Esophagus squamous epithelium (tissue), 5 donors: ENCODE measurements around the gene PRKAR1B. TPM values are rescaled to one million over a fixed set of nuclear protein-coding genes. Genes with fewer than 3 reads are reported as not detected.
A peak's percentile ranks its signal among the peaks of the same experiment; 100 is the strongest.

Experiments
- DNase-seq: peaks from one replicate; lab custom pipeline; 2025; lab: John Stamatoyannopoulos, UW
- H3K27ac ChIP-seq, 4 donors: fragments of 200-600 bp; sonication (generic); one replicate each; pipeline ENCODE4 v1.5.1; 2016 to 2019; ENCODE audit warnings: mild to moderate bottlenecking in 1 of 4
- H3K27me3 ChIP-seq, 4 donors: fragments of 200-600 bp; sonication (generic); 1 replicate in 3 of 4; 2 replicates in 1 of 4; pipeline versions ENCODE4 v1.5.1 to v1.6.0; 2017 to 2021; ENCODE audit warnings: antibody characterized with exemption in 1 of 4
- H3K36me3 ChIP-seq, 3 donors: fragments of 200-600 bp; sonication (generic); one replicate each; pipeline ENCODE4 v1.5.1; 2016 to 2019
- H3K4me1 ChIP-seq, 3 donors: fragments of 200-600 bp; sonication (generic); one replicate each; pipeline ENCODE4 v1.5.1; 2017 to 2019
- H3K4me3 ChIP-seq, 4 donors: fragments of 200-600 bp; sonication (generic); 1 replicate in 3 of 4; 2 replicates in 1 of 4; pipeline ENCODE4 v1.5.1; 2016 to 2019; ENCODE audit warnings: mild to moderate bottlenecking in 2 of 4, moderate library complexity in 1 of 4
- H3K9me3 ChIP-seq, 3 donors: fragments of 200-600 bp; sonication (generic); one replicate each; pipeline ENCODE4 v1.5.1; 2016 to 2019
- CTCF ChIP-seq, 6 experiments: fragments of 450-650 bp in 4 of 6; fragments of 200-600 bp in 2 of 6; sonication (generic) in 2 of 6; IDR thresholded peaks; one replicate each; pipeline ENCODE4 v1.5.1; 2016 to 2019; ENCODE audit warnings: antibody characterized with exemption in 6 of 6, mild to moderate bottlenecking in 4 of 6, moderate library complexity in 4 of 6
- POLR2A ChIP-seq, 4 donors: fragments of 450-650 bp; IDR thresholded peaks; one replicate each; pipeline ENCODE4 v1.6.1; 2017; ENCODE audit warnings: antibody characterized with exemption in 4 of 4, mild to moderate bottlenecking in 4 of 4, moderate library complexity in 3 of 4
- WGBS, 2 donors: methylation state at CpG; one replicate each; pipeline ENCODE4 v1.1.5; 2018; 5-methylcytosine and 5-hydroxymethylcytosine counted together
- intact Hi-C: fragments of 100-400 bp; cut with DNase I; formaldehyde crosslinking; loops from one replicate; pipeline ENCODE4 v1.15.0; 2022
- total RNA-seq, 4 donors: library from RNA; depleted of rRNA; stranded (reverse); fragments of >200 nt; gene quantifications; one replicate each; pipeline ENCODE4 v1.1.0, GENCODE V29; 2016
- donor health status: DM: yes; HTN: yes; CAD: no.

Gene PRKAR1B
- total RNA-seq, 4 donors from 2014 or later, result 10.2 to 13.1 (median 12.5) TPM

GRCh38 chr7:603152-603951 lies 123.7 kb downstream of the PRKAR1B start:
- H3K9me3 ChIP-seq, result no peaks in the 10 kb centered on the region
- H3K27ac ChIP-seq, result peak overlapping the region; percentile 81 to 92 (median 87)
- no peak overlapping the region for H3K4me3 ChIP-seq
- 85 to 86% methylated on average over 9 to 10 of the region's 12 CpGs for WGBS, 2 donors
- peaks cover 0 to 11% (median 0%) of the 10 kb centered on the region in 3 donors for H3K36me3 ChIP-seq
- intact Hi-C loops, result no loop called here
- H3K4me1 ChIP-seq, result peaks cover 21 to 59% (median 25%) of the 10 kb centered on the region in 3 donors
- TF ChIP-seq CTCF (IDR thresholded peaks at IDR 0.05) (no peak), POLR2A (IDR thresholded peaks at IDR 0.05) (no peak)
- H3K27me3 ChIP-seq, result no peaks in the 10 kb centered on the region
- DNase-seq, result no peak

- no peaks in the 10 kb centered on the region for H3K27me3 ChIP-seq
- no peak for DNase-seq
- peak overlapping the region; percentile 81 to 92 (median 87) for H3K27ac ChIP-seq
- intact Hi-C loops, result no loop called here
- TF ChIP-seq CTCF (IDR thresholded peaks at IDR 0.05) (no peak), POLR2A (IDR thresholded peaks at IDR 0.05) (no peak)
- WGBS, 2 donors, result 66 to 76% methylated on average over 6 to 13 of the region's 38 CpGs
- peaks cover 21 to 52% (median 25%) of the 10 kb centered on the region in 3 donors for H3K4me1 ChIP-seq
- H3K9me3 ChIP-seq, result no peaks in the 10 kb centered on the region
- peaks cover 0 to 11% (median 0%) of the 10 kb centered on the region in 3 donors for H3K36me3 ChIP-seq
- H3K4me3 ChIP-seq, result peak overlapping the region in 2 of 4 donors; percentile 21 to 44
Observed at GRCh38 chr7:602341-603141, 124.5 kb downstream of the PRKAR1B start.

GRCh38 chr7:601595-602340 lies 125.3 kb downstream of the PRKAR1B start:
- H3K36me3 ChIP-seq, result peaks cover 0 to 11% (median 0%) of the 10 kb centered on the region in 3 donors
- TF ChIP-seq POLR2A (IDR thresholded peaks at IDR 0.05), result peak in 1 of 4 donors; percentile 24
- TF ChIP-seq CTCF (IDR thresholded peaks at IDR 0.05), result no peak
- intact Hi-C loops, result no loop called here
- peak overlapping the region; percentile 81 to 92 (median 87) for H3K27ac ChIP-seq
- WGBS, 2 donors, result 37 to 76% methylated on average over 3 to 13 of the region's 39 CpGs
- peaks cover 21 to 52% (median 25%) of the 10 kb centered on the region in 3 donors for H3K4me1 ChIP-seq
- DNase-seq, result no peak
- H3K27me3 ChIP-seq, result no peaks in the 10 kb centered on the region
- H3K9me3 ChIP-seq, result no peaks in the 10 kb centered on the region
- H3K4me3 ChIP-seq, result peak overlapping the region in 2 of 4 donors; percentile 21 to 44

- H3K36me3 ChIP-seq, result peaks cover 0 to 11% (median 0%) of the 10 kb centered on the region in 3 donors
- H3K27me3 ChIP-seq, result no peaks in the 10 kb centered on the region
- TF ChIP-seq POLR2A (IDR thresholded peaks at IDR 0.05) (no peak), CTCF (IDR thresholded peaks at IDR 0.05) (no peak)
- WGBS, 2 donors, result 65 to 79% methylated on average over 5 to 12 of the region's 22 CpGs
- peak overlapping the region; percentile 81 to 92 (median 87) for H3K27ac ChIP-seq
- DNase-seq, result no peak
- intact Hi-C loops, result no loop called here
- peak overlapping the region in 2 of 4 donors; percentile 21 to 44 for H3K4me3 ChIP-seq
- H3K4me1 ChIP-seq, result peaks cover 21 to 52% (median 25%) of the 10 kb centered on the region in 3 donors
- no peaks in the 10 kb centered on the region for H3K9me3 ChIP-seq
Observed at GRCh38 chr7:601036-601594, 126.0 kb downstream of the PRKAR1B start.
